WTC11 (cell line): ENCODE measurements around the gene MED12L. TPM values are rescaled to one million over a fixed set of nuclear protein-coding genes. Genes with fewer than 3 reads are reported as not detected.

ENCODE experiments used
- ATAC-seq: fragments of 200-7000 bp; cut with Tn5 transposase; 2 replicates; pipeline ENCODE4 v1.10.0; 2021; ENCODE audit warnings: mild to moderate bottlenecking, moderate library complexity
- CTCF ChIA-PET: fragments of 300-600 bp; sonication (Branson Sonifier 250); formaldehyde crosslinking; loops from one replicate; lab custom pipeline; 2021; ENCODE audit warnings: antibody characterized with exemption; lab: Charles Lee
- POLR2A ChIA-PET: fragments of 350-600 bp; sonication (Branson Sonifier 250); formaldehyde crosslinking; loops from one replicate; lab custom pipeline; 2021; ENCODE audit warnings: antibody characterized with exemption; lab: Charles Lee
- DNase-seq: peaks from one replicate; pipeline ENCODE4 v3.0.0; 2021; ENCODE audit warnings: low spot score
- H3K27ac Mint-ChIP-seq: 2 replicates; pipeline ENCODE4 v1.8.0; 2021; ENCODE audit warnings: mixed read lengths
- H3K27me3 Mint-ChIP-seq: 2 replicates; pipeline ENCODE4 v1.8.0; 2021; ENCODE audit warnings: low read depth, mild to moderate bottlenecking, moderate library complexity, mixed read lengths
- H3K36me3 Mint-ChIP-seq: 2 replicates; pipeline ENCODE4 v1.8.0; 2021; ENCODE audit warnings: mixed read lengths
- H3K4me1 Mint-ChIP-seq: 2 replicates; pipeline ENCODE4 v1.8.0; 2022; ENCODE audit warnings: mixed read lengths
- H3K4me3 Mint-ChIP-seq: 2 replicates; pipeline ENCODE4 v1.8.0; 2021; ENCODE audit warnings: mild to moderate bottlenecking, moderate library complexity, mixed read lengths
- H3K9me3 Mint-ChIP-seq: 2 replicates; pipeline ENCODE4 v1.8.0; 2021; ENCODE audit warnings: mixed read lengths
- ATF6 ChIP-seq: sonication (generic); formaldehyde crosslinking; IDR thresholded peaks from 2 replicates; pipeline ENCODE4 v1.8.1; 2023; ENCODE audit warnings: mild to moderate bottlenecking, missing genetic modification reagents
- CBFB ChIP-seq: sonication (generic); formaldehyde crosslinking; IDR thresholded peaks from 2 replicates; pipeline ENCODE4 v1.8.1; 2022; ENCODE audit warnings: mild to moderate bottlenecking, low read depth, missing genetic modification reagents
- CTCF ChIP-seq: fragments of 200-600 bp; IDR thresholded peaks from 2 replicates; pipeline ENCODE4 v1.8.0; 2022; ENCODE audit warnings: antibody characterized with exemption
- ELF4 ChIP-seq: sonication (generic); formaldehyde crosslinking; IDR thresholded peaks from 2 replicates; pipeline ENCODE4 v1.8.1; 2022; ENCODE audit warnings: low read depth, mild to moderate bottlenecking, moderate library complexity, missing genetic modification reagents
- FOXK1 ChIP-seq: sonication (generic); formaldehyde crosslinking; IDR thresholded peaks from 2 replicates; pipeline ENCODE4 v1.8.0; 2022; ENCODE audit warnings: mild to moderate bottlenecking, moderate library complexity, missing genetic modification reagents
- GRHL2 ChIP-seq: fragments of 250-450 bp; sonication (Bioruptor Pico); IDR thresholded peaks from 2 replicates; pipeline ENCODE4 v1.8.0; 2022; ENCODE audit warnings: mild to moderate bottlenecking, moderate library complexity; ENCODE audit not compliant: insufficient replicate concordance, severe bottlenecking
- IRF1 ChIP-seq: sonication (generic); formaldehyde crosslinking; IDR thresholded peaks from 2 replicates; pipeline ENCODE4 v1.8.0; 2023; ENCODE audit warnings: missing genetic modification reagents
- JAZF1 ChIP-seq: fragments of 250-450 bp; sonication (Bioruptor Pico); IDR thresholded peaks from 2 replicates; pipeline ENCODE4 v1.9.0; 2021; ENCODE audit warnings: moderate library complexity, mild to moderate bottlenecking, inconsistent platforms
- MYBL2 ChIP-seq: sonication (generic); formaldehyde crosslinking; IDR thresholded peaks from 2 replicates; pipeline ENCODE4 v1.8.1; 2023; ENCODE audit warnings: mild to moderate bottlenecking, moderate library complexity, missing genetic modification reagents
- NFE2L1 ChIP-seq: sonication (generic); formaldehyde crosslinking; IDR thresholded peaks from 2 replicates; pipeline ENCODE4 v1.8.1; 2023; ENCODE audit warnings: missing genetic modification reagents
- NFYB ChIP-seq: sonication (generic); formaldehyde crosslinking; conservative IDR thresholded peaks from 2 replicates; pipeline ENCODE4 v1.8.0; 2022; ENCODE audit warnings: low read depth, missing genetic modification reagents
- OVOL2 ChIP-seq: fragments of 250-450 bp; sonication (Bioruptor Pico); IDR thresholded peaks from 2 replicates; pipeline ENCODE4 v1.9.0; 2021; ENCODE audit warnings: mild to moderate bottlenecking, borderline replicate concordance
- PREB ChIP-seq: sonication (generic); formaldehyde crosslinking; IDR thresholded peaks from 2 replicates; pipeline ENCODE4 v1.8.1; 2022; ENCODE audit warnings: mild to moderate bottlenecking, missing genetic modification reagents, moderate library complexity, borderline replicate concordance
- SMAD3 ChIP-seq: sonication (generic); formaldehyde crosslinking; IDR thresholded peaks from 2 replicates; pipeline ENCODE4 v1.8.0; 2022; ENCODE audit warnings: missing genetic modification reagents, mild to moderate bottlenecking, borderline replicate concordance
- TCF7 ChIP-seq: sonication (generic); formaldehyde crosslinking; IDR thresholded peaks from 2 replicates; pipeline ENCODE4 v1.8.0; 2022; ENCODE audit warnings: mild to moderate bottlenecking, low read depth, missing genetic modification reagents, moderate library complexity
- ZNF219 ChIP-seq: sonication (generic); formaldehyde crosslinking; IDR thresholded peaks from 2 replicates; pipeline ENCODE4 v1.8.0; 2023; ENCODE audit warnings: missing genetic modification reagents, mild to moderate bottlenecking, borderline replicate concordance
- total RNA-seq: library from RNA; stranded (reverse); gene quantifications from 3 replicates; pipeline ENCODE4 v1.2.3, GENCODE V29; 2021
- TF ChIP-seq, protein P1 (sequence below): sonication (generic); formaldehyde crosslinking; conservative IDR thresholded peaks from 2 replicates; pipeline ENCODE4 v1.8.1; 2023; ENCODE audit warnings: mild to moderate bottlenecking, low read depth, missing genetic modification reagents, moderate library complexity
- TF ChIP-seq, protein P2 (sequence below): sonication (generic); formaldehyde crosslinking; IDR thresholded peaks from 2 replicates; pipeline ENCODE4 v1.8.0; 2022; ENCODE audit warnings: missing genetic modification reagents
- TF ChIP-seq, protein P3 (sequence below): fragments of 250-450 bp; sonication (Bioruptor Pico); IDR thresholded peaks from 2 replicates; pipeline ENCODE4 v2.1.2; 2022; ENCODE audit warnings: mild to moderate bottlenecking, moderate library complexity

MED12L gene
- total RNA-seq, 1 experiment from 2014 or later: 27.4 TPM

GRCh38 chr3:151319628-151320027 lies 234.2 kb downstream of the MED12L start (continued):
- TF ChIP-seq, protein P1, sequence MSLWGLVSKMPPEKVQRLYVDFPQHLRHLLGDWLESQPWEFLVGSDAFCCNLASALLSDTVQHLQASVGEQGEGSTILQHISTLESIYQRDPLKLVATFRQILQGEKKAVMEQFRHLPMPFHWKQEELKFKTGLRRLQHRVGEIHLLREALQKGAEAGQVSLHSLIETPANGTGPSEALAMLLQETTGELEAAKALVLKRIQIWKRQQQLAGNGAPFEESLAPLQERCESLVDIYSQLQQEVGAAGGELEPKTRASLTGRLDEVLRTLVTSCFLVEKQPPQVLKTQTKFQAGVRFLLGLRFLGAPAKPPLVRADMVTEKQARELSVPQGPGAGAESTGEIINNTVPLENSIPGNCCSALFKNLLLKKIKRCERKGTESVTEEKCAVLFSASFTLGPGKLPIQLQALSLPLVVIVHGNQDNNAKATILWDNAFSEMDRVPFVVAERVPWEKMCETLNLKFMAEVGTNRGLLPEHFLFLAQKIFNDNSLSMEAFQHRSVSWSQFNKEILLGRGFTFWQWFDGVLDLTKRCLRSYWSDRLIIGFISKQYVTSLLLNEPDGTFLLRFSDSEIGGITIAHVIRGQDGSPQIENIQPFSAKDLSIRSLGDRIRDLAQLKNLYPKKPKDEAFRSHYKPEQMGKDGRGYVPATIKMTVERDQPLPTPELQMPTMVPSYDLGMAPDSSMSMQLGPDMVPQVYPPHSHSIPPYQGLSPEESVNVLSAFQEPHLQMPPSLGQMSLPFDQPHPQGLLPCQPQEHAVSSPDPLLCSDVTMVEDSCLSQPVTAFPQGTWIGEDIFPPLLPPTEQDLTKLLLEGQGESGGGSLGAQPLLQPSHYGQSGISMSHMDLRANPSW: no peak

- CTCF ChIA-PET: no interaction called here
These were observed 234.7 kb downstream of the MED12L start for GRCh38 chr3:151320131-151320530.

More at GRCh38 chr3:151320131-151320530, 234.7 kb downstream of the MED12L start:
- ATAC-seq (no peak), DNase-seq (no peak)
- POLR2A ChIA-PET: no interaction called here
- Mint-ChIP-seq H3K4me3 (no peak overlapping the region), H3K27me3 (no peaks in the 10 kb centered on the region), H3K9me3 (no peaks in the 10 kb centered on the region; the same call in 1 of the 2 replicates), H3K27ac (no peak overlapping the region), H3K4me1 (peaks cover 29% of the 10 kb centered on the region), H3K36me3 (no peaks in the 10 kb centered on the region)
- TF ChIP-seq FOXK1 (CRISPR knock-in tag) (no peak), MYBL2 (no peak), SMAD3 (CRISPR knock-in tag) (no peak), ELF4 (CRISPR knock-in tag) (no peak), GRHL2 (CRISPR knock-in tag) (no peak), OVOL2 (CRISPR knock-in tag) (no peak), PREB (CRISPR knock-in tag) (no peak), ATF6 (CRISPR knock-in tag) (no peak), CBFB (no peak), ZNF219 (no peak), CTCF (no peak), JAZF1 (CRISPR knock-in tag) (no peak), NFE2L1 (CRISPR knock-in tag) (no peak), IRF1 (no peak), TCF7 (CRISPR knock-in tag) (no peak), NFYB (no peak)
- TF ChIP-seq, protein P2, sequence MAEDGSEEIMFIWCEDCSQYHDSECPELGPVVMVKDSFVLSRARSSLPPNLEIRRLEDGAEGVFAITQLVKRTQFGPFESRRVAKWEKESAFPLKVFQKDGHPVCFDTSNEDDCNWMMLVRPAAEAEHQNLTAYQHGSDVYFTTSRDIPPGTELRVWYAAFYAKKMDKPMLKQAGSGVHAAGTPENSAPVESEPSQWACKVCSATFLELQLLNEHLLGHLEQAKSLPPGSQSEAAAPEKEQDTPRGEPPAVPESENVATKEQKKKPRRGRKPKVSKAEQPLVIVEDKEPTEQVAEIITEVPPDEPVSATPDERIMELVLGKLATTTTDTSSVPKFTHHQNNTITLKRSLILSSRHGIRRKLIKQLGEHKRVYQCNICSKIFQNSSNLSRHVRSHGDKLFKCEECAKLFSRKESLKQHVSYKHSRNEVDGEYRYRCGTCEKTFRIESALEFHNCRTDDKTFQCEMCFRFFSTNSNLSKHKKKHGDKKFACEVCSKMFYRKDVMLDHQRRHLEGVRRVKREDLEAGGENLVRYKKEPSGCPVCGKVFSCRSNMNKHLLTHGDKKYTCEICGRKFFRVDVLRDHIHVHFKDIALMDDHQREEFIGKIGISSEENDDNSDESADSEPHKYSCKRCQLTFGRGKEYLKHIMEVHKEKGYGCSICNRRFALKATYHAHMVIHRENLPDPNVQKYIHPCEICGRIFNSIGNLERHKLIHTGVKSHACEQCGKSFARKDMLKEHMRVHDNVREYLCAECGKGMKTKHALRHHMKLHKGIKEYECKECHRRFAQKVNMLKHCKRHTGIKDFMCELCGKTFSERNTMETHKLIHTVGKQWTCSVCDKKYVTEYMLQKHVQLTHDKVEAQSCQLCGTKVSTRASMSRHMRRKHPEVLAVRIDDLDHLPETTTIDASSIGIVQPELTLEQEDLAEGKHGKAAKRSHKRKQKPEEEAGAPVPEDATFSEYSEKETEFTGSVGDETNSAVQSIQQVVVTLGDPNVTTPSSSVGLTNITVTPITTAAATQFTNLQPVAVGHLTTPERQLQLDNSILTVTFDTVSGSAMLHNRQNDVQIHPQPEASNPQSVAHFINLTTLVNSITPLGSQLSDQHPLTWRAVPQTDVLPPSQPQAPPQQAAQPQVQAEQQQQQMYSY (CRISPR knock-in tag): no peak
- TF ChIP-seq, protein P3, sequence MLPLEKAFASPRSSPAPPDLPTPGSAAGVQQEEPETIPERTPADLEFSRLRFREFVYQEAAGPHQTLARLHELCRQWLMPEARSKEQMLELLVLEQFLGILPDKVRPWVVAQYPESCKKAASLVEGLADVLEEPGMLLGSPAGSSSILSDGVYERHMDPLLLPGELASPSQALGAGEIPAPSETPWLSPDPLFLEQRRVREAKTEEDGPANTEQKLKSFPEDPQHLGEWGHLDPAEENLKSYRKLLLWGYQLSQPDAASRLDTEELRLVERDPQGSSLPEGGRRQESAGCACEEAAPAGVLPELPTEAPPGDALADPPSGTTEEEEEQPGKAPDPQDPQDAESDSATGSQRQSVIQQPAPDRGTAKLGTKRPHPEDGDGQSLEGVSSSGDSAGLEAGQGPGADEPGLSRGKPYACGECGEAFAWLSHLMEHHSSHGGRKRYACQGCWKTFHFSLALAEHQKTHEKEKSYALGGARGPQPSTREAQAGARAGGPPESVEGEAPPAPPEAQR (CRISPR knock-in tag): no peak
